ENCODE results near the gene MTPN.

GRCh38 chr7:136000288-136000913, 23.2 kb upstream of the MTPN start:
- TF ChIP-seq, protein P1, sequence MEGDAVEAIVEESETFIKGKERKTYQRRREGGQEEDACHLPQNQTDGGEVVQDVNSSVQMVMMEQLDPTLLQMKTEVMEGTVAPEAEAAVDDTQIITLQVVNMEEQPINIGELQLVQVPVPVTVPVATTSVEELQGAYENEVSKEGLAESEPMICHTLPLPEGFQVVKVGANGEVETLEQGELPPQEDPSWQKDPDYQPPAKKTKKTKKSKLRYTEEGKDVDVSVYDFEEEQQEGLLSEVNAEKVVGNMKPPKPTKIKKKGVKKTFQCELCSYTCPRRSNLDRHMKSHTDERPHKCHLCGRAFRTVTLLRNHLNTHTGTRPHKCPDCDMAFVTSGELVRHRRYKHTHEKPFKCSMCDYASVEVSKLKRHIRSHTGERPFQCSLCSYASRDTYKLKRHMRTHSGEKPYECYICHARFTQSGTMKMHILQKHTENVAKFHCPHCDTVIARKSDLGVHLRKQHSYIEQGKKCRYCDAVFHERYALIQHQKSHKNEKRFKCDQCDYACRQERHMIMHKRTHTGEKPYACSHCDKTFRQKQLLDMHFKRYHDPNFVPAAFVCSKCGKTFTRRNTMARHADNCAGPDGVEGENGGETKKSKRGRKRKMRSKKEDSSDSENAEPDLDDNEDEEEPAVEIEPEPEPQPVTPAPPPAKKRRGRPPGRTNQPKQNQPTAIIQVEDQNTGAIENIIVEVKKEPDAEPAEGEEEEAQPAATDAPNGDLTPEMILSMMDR (IDR thresholded peaks at IDR 0.05; ENCODE audit: insufficient read depth, low read depth, low read length), result no peak
- TF ChIP-seq EZH2 (IDR thresholded peaks at IDR 0.05; ENCODE audit: insufficient read depth, low read length), result no peak
